Lower lobe of right lung (tissue), 2 donors: ENCODE data around the gene TSEN34. TPM values are rescaled to one million over a fixed set of nuclear protein-coding genes. Genes with fewer than 3 reads are reported as not detected.

ENCODE experiments used
- ATAC-seq, 2 donors: fragments of 200-7000 bp; cut with Tn5 transposase; one replicate each; pipeline ENCODE4 v1.9.1; 2020 to 2022; ENCODE audit warnings: mild to moderate bottlenecking in 2 of 2, moderate library complexity in 2 of 2
- DNase-seq: peaks from one replicate; pipeline ENCODE4 v3.0.0-alpha.2; 2020
- H3K27ac ChIP-seq: fragments of 200-600 bp; one replicate; pipeline ENCODE4 v1.8.0; 2022
- H3K27me3 ChIP-seq: fragments of 200-600 bp; one replicate; pipeline ENCODE4 v1.8.0; 2022; ENCODE audit warnings: low read depth
- H3K36me3 ChIP-seq: fragments of 200-600 bp; one replicate; pipeline ENCODE4 v1.8.0; 2022; ENCODE audit warnings: mild to moderate bottlenecking
- H3K4me1 ChIP-seq: fragments of 200-600 bp; one replicate; pipeline ENCODE4 v1.8.0; 2022
- H3K4me3 ChIP-seq: fragments of 200-600 bp; one replicate; pipeline ENCODE4 v1.8.0; 2022; ENCODE audit warnings: mild to moderate bottlenecking
- H3K9me3 ChIP-seq: fragments of 200-600 bp; one replicate; pipeline ENCODE4 v1.8.0; 2022
- CTCF ChIP-seq: fragments of 200-600 bp; IDR thresholded peaks from one replicate; pipeline ENCODE4 v1.8.0; 2022; ENCODE audit warnings: antibody characterized with exemption, mild to moderate bottlenecking
- intact Hi-C: fragments of 100-400 bp; cut with DNase I; formaldehyde crosslinking; loops from one replicate; pipeline ENCODE4 v1.11.0; 2022
- total RNA-seq: library from RNA; stranded (reverse); fragmentation: NEBNext Ultra II Directional; extraction: Animal tissue kit (Norgen Biotek cat#: 25700); gene quantifications from one replicate; pipeline ENCODE4 v1.2.1, GENCODE V29; 2021
- donor health status: DM: no; HTN: yes; CAD: no; lungs with severe emphysema.

TSEN34 gene
- total RNA-seq, 1 donor from 2014 or later, result 33.8 TPM

GRCh38 chr19:54162241-54162805 is 28.8 kb upstream of the TSEN34 start:
- Histone ChIP-seq H3K4me1 (peaks cover 53% of the 10 kb centered on the region), H3K36me3 (peaks cover 9% of the 10 kb centered on the region), H3K9me3 (no peaks in the 10 kb centered on the region), H3K27ac (peak overlapping the region; percentile 28), H3K27me3 (peaks cover 4% of the 10 kb centered on the region), H3K4me3 (peak overlapping the region; percentile 54)
- TF ChIP-seq CTCF, result no peak
- ATAC-seq (peak; percentile 64 to 69), DNase-seq (peak; percentile 93)
- intact Hi-C loops, result no loop called here

- peak overlapping the region; percentile 28 for H3K27ac ChIP-seq
- H3K9me3 ChIP-seq, result no peaks in the 10 kb centered on the region
- ATAC-seq, result no peak
- peaks cover 53% of the 10 kb centered on the region for H3K4me1 ChIP-seq
- intact Hi-C loops, result no loop called here
- peak overlapping the region; percentile 54 for H3K4me3 ChIP-seq
- peaks cover 4% of the 10 kb centered on the region for H3K36me3 ChIP-seq
- TF ChIP-seq CTCF, result no peak
- H3K27me3 ChIP-seq, result peaks cover 4% of the 10 kb centered on the region
- DNase-seq, result no peak
Observed at GRCh38 chr19:54162884-54163283, 28.2 kb upstream of the TSEN34 start.

- TF ChIP-seq CTCF, result no peak
- ATAC-seq (peak; percentile 21 to 43), DNase-seq (peak; percentile 76)
- Histone ChIP-seq H3K4me3 (no peak overlapping the region), H3K27ac (no peak overlapping the region), H3K4me1 (peaks cover 45% of the 10 kb centered on the region), H3K9me3 (no peaks in the 10 kb centered on the region), H3K27me3 (peaks cover 4% of the 10 kb centered on the region), H3K36me3 (no peaks in the 10 kb centered on the region)
- intact Hi-C loops, result loop anchor here (5.0 kb wide), 1 partner anchor 68 kb away; no protein-coding TSS in a partner anchor
Observed at GRCh38 chr19:54164369-54165068, 26.6 kb upstream of the TSEN34 start.

- intact Hi-C loops, result loop anchor here (5.0 kb wide), 1 partner anchor 67 kb away; no protein-coding TSS in a partner anchor
- Histone ChIP-seq H3K9me3 (no peaks in the 10 kb centered on the region), H3K36me3 (no peaks in the 10 kb centered on the region), H3K4me1 (peaks cover 44% of the 10 kb centered on the region), H3K27me3 (peaks cover 4% of the 10 kb centered on the region), H3K4me3 (no peak overlapping the region), H3K27ac (no peak overlapping the region)
- TF ChIP-seq CTCF, result no peak
- DNase-seq, result no peak
- no peak for ATAC-seq
Observed at GRCh38 chr19:54165222-54165621, 25.9 kb upstream of the TSEN34 start.

DNA sequence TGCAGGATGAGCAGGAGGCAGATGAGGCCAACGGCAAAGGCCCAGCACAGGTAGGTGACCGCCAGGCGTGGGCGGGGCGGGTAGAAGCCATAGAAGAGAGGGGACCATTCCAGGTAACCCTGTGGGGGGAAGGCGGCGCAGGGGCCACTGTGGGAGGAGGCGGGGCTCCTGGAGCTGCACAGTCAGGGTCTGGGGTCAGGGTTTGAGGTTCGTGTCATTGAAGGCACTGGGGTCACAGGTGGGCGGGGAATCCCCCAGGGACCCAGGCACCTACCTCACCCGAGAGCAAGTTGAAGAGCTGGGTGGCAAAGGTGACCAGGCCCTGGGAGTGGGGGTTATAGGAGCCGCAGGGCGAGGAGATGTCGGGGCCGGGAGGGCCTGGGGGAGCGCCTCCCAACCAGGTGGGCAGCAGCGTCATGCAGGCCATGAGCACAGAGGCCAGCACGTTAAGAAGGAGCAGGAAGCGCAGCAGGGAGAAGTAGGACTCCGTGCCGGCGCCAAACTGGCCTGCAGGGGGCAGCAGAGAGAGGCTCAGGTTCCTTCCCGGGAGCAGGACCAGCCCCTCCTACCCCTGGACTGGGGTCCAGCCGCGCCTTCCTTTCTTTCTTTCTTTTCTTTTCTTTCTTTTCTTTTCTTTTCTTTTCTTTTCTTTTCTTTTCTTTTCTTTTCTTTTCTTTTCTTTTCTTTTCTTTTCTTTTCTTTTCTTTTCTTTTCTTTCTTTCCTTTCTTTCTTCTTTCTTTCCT is 22.8 kb upstream of the TSEN34 start:
- intact Hi-C loops, result loop anchor here (5.0 kb wide), 1 partner anchor 64 kb away; no protein-coding TSS in a partner anchor
- peak; percentile 82 to 87 for ATAC-seq

More for the DNA sequence above, 22.8 kb upstream of the TSEN34 start:
- Histone ChIP-seq H3K27me3 (peaks cover 4% of the 10 kb centered on the region), H3K9me3 (no peaks in the 10 kb centered on the region), H3K36me3 (no peaks in the 10 kb centered on the region), H3K4me1 (peaks cover 16% of the 10 kb centered on the region), H3K4me3 (no peak overlapping the region), H3K27ac (no peak overlapping the region)
- peak; percentile 94 for DNase-seq
- TF ChIP-seq CTCF, result peak; percentile 94
